ENCODE measurements around the gene PLAC1. TPM values are rescaled to one million over a fixed set of nuclear protein-coding genes. Genes with fewer than 3 reads are reported as not detected.

PLAC1 gene
- total RNA-seq, 4 donors from 2014 or later = not detected

DNA sequence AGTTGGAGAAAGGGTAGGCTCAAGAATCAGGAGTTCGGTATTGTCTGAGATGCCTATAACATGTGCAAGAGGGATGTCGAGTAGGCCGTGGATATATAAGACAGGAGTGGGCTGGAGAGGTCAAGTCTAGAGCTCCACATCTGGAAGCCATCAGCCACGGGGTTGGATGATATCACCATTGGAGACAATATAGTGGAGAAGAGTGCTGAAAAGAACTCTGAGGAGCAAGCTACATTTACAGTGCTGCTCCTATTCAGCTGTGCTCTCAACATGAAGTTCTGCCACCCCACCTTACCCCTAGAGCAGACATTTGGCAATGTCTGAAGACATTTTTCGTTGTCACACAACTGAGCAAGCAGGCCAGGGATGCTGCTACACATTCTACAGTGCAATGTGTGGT lies 20.9 kb upstream of the PLAC1 start:
- TF ChIP-seq POLR2AphosphoS5 (IDR thresholded peaks at IDR 0.05) (no peak), EP300 (IDR thresholded peaks at IDR 0.05) (no peak), POLR2A (IDR thresholded peaks at IDR 0.05) (no peak)
- TF ChIP-seq, protein P1, sequence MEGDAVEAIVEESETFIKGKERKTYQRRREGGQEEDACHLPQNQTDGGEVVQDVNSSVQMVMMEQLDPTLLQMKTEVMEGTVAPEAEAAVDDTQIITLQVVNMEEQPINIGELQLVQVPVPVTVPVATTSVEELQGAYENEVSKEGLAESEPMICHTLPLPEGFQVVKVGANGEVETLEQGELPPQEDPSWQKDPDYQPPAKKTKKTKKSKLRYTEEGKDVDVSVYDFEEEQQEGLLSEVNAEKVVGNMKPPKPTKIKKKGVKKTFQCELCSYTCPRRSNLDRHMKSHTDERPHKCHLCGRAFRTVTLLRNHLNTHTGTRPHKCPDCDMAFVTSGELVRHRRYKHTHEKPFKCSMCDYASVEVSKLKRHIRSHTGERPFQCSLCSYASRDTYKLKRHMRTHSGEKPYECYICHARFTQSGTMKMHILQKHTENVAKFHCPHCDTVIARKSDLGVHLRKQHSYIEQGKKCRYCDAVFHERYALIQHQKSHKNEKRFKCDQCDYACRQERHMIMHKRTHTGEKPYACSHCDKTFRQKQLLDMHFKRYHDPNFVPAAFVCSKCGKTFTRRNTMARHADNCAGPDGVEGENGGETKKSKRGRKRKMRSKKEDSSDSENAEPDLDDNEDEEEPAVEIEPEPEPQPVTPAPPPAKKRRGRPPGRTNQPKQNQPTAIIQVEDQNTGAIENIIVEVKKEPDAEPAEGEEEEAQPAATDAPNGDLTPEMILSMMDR (IDR thresholded peaks at IDR 0.05) = no peak
- H3K4me1 ChIP-seq = no peaks in the 10 kb centered on the region
- 55% methylated on average over 5 of the region's 5 CpGs for whole genome bisulfite sequencing

DNA sequence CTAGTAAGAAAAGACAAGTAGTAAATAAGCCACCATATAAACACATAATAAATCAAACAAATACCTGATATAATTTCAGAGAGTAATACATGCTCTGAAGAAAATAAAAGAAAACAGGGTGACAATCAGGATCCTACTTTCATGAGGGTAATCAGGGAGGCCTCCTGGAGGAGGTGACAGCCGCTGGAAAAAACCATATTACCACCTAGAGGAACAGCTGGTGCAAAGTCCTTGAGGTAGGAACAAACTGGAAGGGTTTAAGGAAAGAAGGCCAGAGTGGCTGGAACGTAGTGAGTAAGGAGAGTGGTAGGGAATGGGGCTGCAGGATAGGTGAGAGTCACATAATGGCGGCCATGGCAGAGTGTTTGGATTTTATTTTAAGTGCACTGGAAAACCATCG lies 19.1 kb upstream of the PLAC1 start:
- Histone ChIP-seq H3K27ac (no peak overlapping the region), H3K36me3 (no peaks in the 10 kb centered on the region), H3K9me3 (no peaks in the 10 kb centered on the region), H3K27me3 (no peaks in the 10 kb centered on the region), H3K4me1 (no peaks in the 10 kb centered on the region), H3K4me3 (no peak overlapping the region)
- WGBS = 81% methylated on average over 4 of the region's 4 CpGs
- DNase-seq (ENCODE audit: low spot score in 2 of 2) = no peak
- TF ChIP-seq, protein P1 (IDR thresholded peaks at IDR 0.05) = no peak
- TF ChIP-seq POLR2AphosphoS5 (IDR thresholded peaks at IDR 0.05) (no peak), EP300 (IDR thresholded peaks at IDR 0.05) (no peak), POLR2A (IDR thresholded peaks at IDR 0.05) (no peak)

More for the DNA sequence above, 20.9 kb upstream of the PLAC1 start:
- DNase-seq (ENCODE audit: low spot score in 2 of 2) = no peak
- H3K27ac ChIP-seq = no peak overlapping the region
- H3K27me3 ChIP-seq = no peaks in the 10 kb centered on the region
- H3K4me3 ChIP-seq = no peak overlapping the region
- no peaks in the 10 kb centered on the region for H3K9me3 ChIP-seq
- no peaks in the 10 kb centered on the region for H3K36me3 ChIP-seq

DNA sequence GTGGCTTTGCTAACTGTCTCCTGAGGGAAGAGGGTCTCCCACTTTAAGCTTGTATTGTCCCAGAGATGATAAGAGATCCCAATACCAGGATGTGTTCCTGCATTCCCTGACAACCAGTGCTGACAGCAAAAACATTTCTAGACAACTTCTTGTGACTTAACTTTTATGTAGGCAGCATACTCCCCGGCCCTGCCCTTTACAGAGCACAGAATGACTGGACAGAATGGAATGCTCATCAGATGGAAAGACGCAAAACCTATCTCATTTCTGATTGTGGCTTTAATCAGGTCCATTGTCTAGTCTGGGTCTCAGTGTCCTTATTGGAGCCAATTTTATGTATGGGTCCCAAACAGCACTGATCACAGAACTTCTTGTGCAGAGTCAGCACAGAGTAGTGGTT lies 18.2 kb upstream of the PLAC1 start:
- Histone ChIP-seq H3K4me3 (no peak overlapping the region), H3K4me1 (no peaks in the 10 kb centered on the region)
- 74% methylated on average over 2 of the region's 2 CpGs for WGBS

DNA sequence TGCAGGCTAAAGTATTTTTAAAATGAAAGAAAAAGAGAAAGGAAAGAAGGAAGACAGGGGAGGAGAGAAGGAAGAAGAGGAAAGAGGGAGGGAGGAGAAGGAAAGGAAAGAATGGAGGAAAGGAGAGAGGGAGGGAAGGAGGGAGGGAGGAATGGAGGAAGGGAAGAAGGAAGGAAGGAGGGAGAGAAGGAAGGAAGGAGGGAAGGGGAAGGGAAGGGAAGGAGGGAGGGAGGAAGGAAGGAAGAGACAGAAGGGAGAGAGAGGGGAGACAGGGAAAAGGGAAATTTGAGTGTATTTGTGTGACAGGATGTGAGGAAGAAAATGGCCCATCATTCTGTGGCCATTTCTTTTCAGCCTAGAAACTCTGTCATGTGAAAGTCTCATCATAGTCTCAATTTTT lies 14.9 kb upstream of the PLAC1 start:
- TF ChIP-seq POLR2AphosphoS5 (IDR thresholded peaks at IDR 0.05) = no peak
- no peak for TF ChIP-seq EP300 (IDR thresholded peaks at IDR 0.05)
- TF ChIP-seq POLR2A (IDR thresholded peaks at IDR 0.05) = no peak
- TF ChIP-seq, protein P1 (IDR thresholded peaks at IDR 0.05) = no peak

More for the DNA sequence above, 18.2 kb upstream of the PLAC1 start:
- no peak for TF ChIP-seq EP300 (IDR thresholded peaks at IDR 0.05)
- TF ChIP-seq POLR2AphosphoS5 (IDR thresholded peaks at IDR 0.05) = no peak
- TF ChIP-seq, protein P1 (IDR thresholded peaks at IDR 0.05) = no peak
- TF ChIP-seq POLR2A (IDR thresholded peaks at IDR 0.05) = no peak
- no peak overlapping the region for H3K27ac ChIP-seq
- H3K27me3 ChIP-seq = no peaks in the 10 kb centered on the region
- no peaks in the 10 kb centered on the region for H3K9me3 ChIP-seq
- no peaks in the 10 kb centered on the region for H3K36me3 ChIP-seq
- DNase-seq (ENCODE audit: low spot score in 2 of 2) = no peak

DNA sequence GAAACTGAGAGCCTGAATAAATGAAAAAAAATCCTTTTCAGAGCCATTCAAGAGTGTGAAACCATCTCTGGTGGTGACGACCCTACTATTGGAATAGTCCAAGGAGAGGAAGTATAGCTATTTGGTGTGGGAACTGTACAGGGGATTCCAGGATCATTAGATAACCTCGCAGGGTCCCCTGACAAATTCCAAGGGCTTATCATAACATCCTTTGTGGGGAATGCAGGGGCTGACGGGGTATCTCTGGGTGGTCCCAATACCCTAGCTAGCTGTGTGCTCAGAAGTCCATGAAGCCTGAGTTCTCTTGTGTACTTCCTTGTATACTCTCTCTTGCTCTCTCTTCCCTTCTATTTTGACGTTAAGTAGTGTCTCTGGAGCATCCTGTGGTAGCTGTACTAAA lies 13.8 kb upstream of the PLAC1 start:
- no peaks in the 10 kb centered on the region for H3K36me3 ChIP-seq
- no peak for TF ChIP-seq EP300 (IDR thresholded peaks at IDR 0.05)
- TF ChIP-seq POLR2AphosphoS5 (IDR thresholded peaks at IDR 0.05) = no peak
- TF ChIP-seq, protein P1 (IDR thresholded peaks at IDR 0.05) = no peak
- TF ChIP-seq POLR2A (IDR thresholded peaks at IDR 0.05) = no peak
- WGBS = 67% methylated on average over 4 of the region's 4 CpGs
- no peaks in the 10 kb centered on the region for H3K27me3 ChIP-seq
- no peaks in the 10 kb centered on the region for H3K4me1 ChIP-seq
- no peak for DNase-seq (ENCODE audit: low spot score in 2 of 2)
- no peak overlapping the region for H3K4me3 ChIP-seq
- H3K9me3 ChIP-seq = no peaks in the 10 kb centered on the region
- H3K27ac ChIP-seq = no peak overlapping the region

More for the DNA sequence above, 14.9 kb upstream of the PLAC1 start:
- Histone ChIP-seq H3K9me3 (no peaks in the 10 kb centered on the region), H3K4me3 (no peak overlapping the region), H3K4me1 (no peaks in the 10 kb centered on the region), H3K27me3 (no peaks in the 10 kb centered on the region), H3K27ac (no peak overlapping the region), H3K36me3 (no peaks in the 10 kb centered on the region)
- DNase-seq (ENCODE audit: low spot score in 2 of 2) = no peak
